H9 (cell line): ENCODE measurements around the gene CHID1. TPM values are rescaled to one million over a fixed set of nuclear protein-coding genes. Genes with fewer than 3 reads are reported as not detected.

ENCODE experiments used
- DNase-seq: peaks from one replicate; pipeline ENCODE4 v3.0.0-alpha.2; 2017
- H2AFZ ChIP-seq: one replicate; pipeline ENCODE4 v1.6.1; 2013; ENCODE audit warnings: mild to moderate bottlenecking, low read length, control low read depth, moderate library complexity
- H2AK5ac ChIP-seq: 2 replicates; pipeline ENCODE4 v1.6.1; 2013; ENCODE audit warnings: low read length, control low read depth, mixed read lengths; ENCODE audit not compliant: insufficient read length
- H2BK120ac ChIP-seq: one replicate; pipeline ENCODE4 v1.6.1; 2013; ENCODE audit warnings: low read depth, mild to moderate bottlenecking, low read length, control low read depth, inconsistent platforms; ENCODE audit not compliant: poor library complexity, severe bottlenecking
- H2BK12ac ChIP-seq: 2 replicates; pipeline ENCODE4 v1.6.1; 2013; ENCODE audit warnings: low read length, control low read depth, mixed read lengths, low read depth; ENCODE audit not compliant: insufficient read length
- H2BK15ac ChIP-seq: 2 replicates; pipeline ENCODE4 v1.6.1; 2013; ENCODE audit warnings: low read depth, low read length, control low read depth
- H2BK20ac ChIP-seq: one replicate; pipeline ENCODE4 v1.6.1; 2013; ENCODE audit warnings: low read depth, mild to moderate bottlenecking, low read length, control low read depth, inconsistent platforms; ENCODE audit not compliant: poor library complexity, severe bottlenecking
- H2BK5ac ChIP-seq: 2 replicates; pipeline ENCODE4 v1.6.1; 2013; ENCODE audit warnings: low read length, control low read depth, mixed read lengths; ENCODE audit not compliant: insufficient read length
- H3K14ac ChIP-seq: 2 replicates; pipeline ENCODE4 v1.6.1; 2013; ENCODE audit warnings: low read length, control low read depth; ENCODE audit not compliant: insufficient read depth
- H3K18ac ChIP-seq: 2 replicates; pipeline ENCODE4 v1.6.1; 2013; ENCODE audit warnings: low read depth, mild to moderate bottlenecking, mixed read lengths, low read length, control low read depth; ENCODE audit not compliant: insufficient read length
- H3K23ac ChIP-seq: 2 replicates; pipeline ENCODE4 v1.6.1; 2013; ENCODE audit warnings: low read length, control low read depth, mixed read lengths, low read depth; ENCODE audit not compliant: insufficient read length
- H3K23me2 ChIP-seq: 2 replicates; pipeline ENCODE4 v1.6.1; 2013; ENCODE audit warnings: low read depth, mild to moderate bottlenecking, mixed read lengths, low read length, control low read depth; ENCODE audit not compliant: insufficient read length, poor library complexity, severe bottlenecking
- H3K27ac ChIP-seq: 2 replicates; pipeline ENCODE4 v1.5.1; 2013; ENCODE audit warnings: low read length, control low read depth, mixed read lengths, low read depth; ENCODE audit not compliant: insufficient read length
- H3K27me3 ChIP-seq: 2 replicates; pipeline ENCODE4 v1.6.1; 2013; ENCODE audit warnings: low read length, control low read depth, inconsistent platforms; ENCODE audit not compliant: insufficient read depth
- H3K4ac ChIP-seq: 2 replicates; pipeline ENCODE4 v1.6.1; 2013; ENCODE audit warnings: low read depth, mild to moderate bottlenecking, control low read depth, inconsistent platforms, low read length, moderate library complexity
- H3K4me1 ChIP-seq: 2 replicates; pipeline ENCODE4 v1.6.1; 2013; ENCODE audit warnings: low read length, control low read depth, inconsistent platforms; ENCODE audit not compliant: insufficient read depth
- H3K4me2 ChIP-seq: 2 replicates; pipeline ENCODE4 v1.6.1; 2013; ENCODE audit warnings: low read length, control low read depth, mixed read lengths; ENCODE audit not compliant: insufficient read length, insufficient read depth
- H3K56ac ChIP-seq: 2 replicates; pipeline ENCODE4 v1.6.1; 2013; ENCODE audit warnings: low read depth, mild to moderate bottlenecking, mixed read lengths, low read length, control low read depth; ENCODE audit not compliant: insufficient read length
- H3K79me1 ChIP-seq: 2 replicates; pipeline ENCODE4 v1.6.1; 2013; ENCODE audit warnings: low read depth, mild to moderate bottlenecking, moderate library complexity, low read length, control low read depth, inconsistent platforms; ENCODE audit not compliant: insufficient read depth, poor library complexity, severe bottlenecking
- H3K79me2 ChIP-seq: 2 replicates; pipeline ENCODE4 v1.6.1; 2013; ENCODE audit warnings: low read length, control low read depth, inconsistent platforms; ENCODE audit not compliant: insufficient read depth
- H3K9ac ChIP-seq: 2 replicates; pipeline ENCODE4 v1.6.1; 2013; ENCODE audit warnings: low read length, control low read depth, mixed read lengths; ENCODE audit not compliant: insufficient read length; ENCODE audit errors: extremely low read depth
- H3K9me3 ChIP-seq: one replicate; pipeline ENCODE4 v1.6.1; 2013; ENCODE audit warnings: low read depth, low read length, inconsistent platforms; ENCODE audit not compliant: control insufficient read depth
- H3T11ph ChIP-seq: one replicate; pipeline ENCODE4 v1.6.1; 2013; ENCODE audit warnings: mild to moderate bottlenecking, low read length, control low read depth, inconsistent platforms
- H4K20me1 ChIP-seq: one replicate; pipeline ENCODE4 v1.6.1; 2013; ENCODE audit not compliant: control insufficient read depth, insufficient read length, insufficient read depth
- H4K5ac ChIP-seq: 2 replicates; pipeline ENCODE4 v1.6.1; 2013; ENCODE audit warnings: low read depth, mild to moderate bottlenecking, mixed read lengths, low read length, control low read depth; ENCODE audit not compliant: insufficient read length
- H4K8ac ChIP-seq: replicated peaks from 2 replicates; pipeline ENCODE4 v1.6.1; 2013; ENCODE audit warnings: low read length, control low read depth, mixed read lengths, low read depth; ENCODE audit not compliant: insufficient read length
- H4K91ac ChIP-seq: 2 replicates; pipeline ENCODE4 v1.6.1; 2013; ENCODE audit warnings: low read depth, mild to moderate bottlenecking, moderate library complexity, mixed read lengths, low read length, control low read depth; ENCODE audit not compliant: insufficient read length
- H3K27ac Mint-ChIP-seq, 3 experiments: 2 replicates in 2 of 3; 3 replicates in 1 of 3; pipeline ENCODE4 v1.8.0; 2020 to 2021; ENCODE audit warnings: mixed read lengths in 3 of 3, mild to moderate bottlenecking in 1 of 3, moderate library complexity in 1 of 3
- H3K27me3 Mint-ChIP-seq: 2 replicates; pipeline ENCODE4 v1.8.0; 2021; ENCODE audit warnings: low read depth, mild to moderate bottlenecking, moderate library complexity, mixed read lengths
- H3K36me3 Mint-ChIP-seq, 3 experiments: 2 replicates in 2 of 3; 3 replicates in 1 of 3; pipeline ENCODE4 v1.8.0; 2020 to 2021; ENCODE audit warnings: low read depth in 3 of 3, mixed read lengths in 3 of 3; ENCODE audit not compliant: insufficient read depth in 1 of 3
- H3K4me1 Mint-ChIP-seq, 2 experiments: 2 replicates each; pipeline ENCODE4 v1.8.0; 2020; ENCODE audit warnings: mixed read lengths in 2 of 2
- H3K4me3 Mint-ChIP-seq, 2 experiments: 2 replicates in 1 of 2; 3 replicates in 1 of 2; pipeline ENCODE4 v1.8.0; 2020 to 2021; ENCODE audit warnings: mild to moderate bottlenecking in 2 of 2, mixed read lengths in 2 of 2, moderate library complexity in 1 of 2
- H3K9me3 Mint-ChIP-seq, 2 experiments: 2 replicates in 1 of 2; 3 replicates in 1 of 2; pipeline ENCODE4 v1.8.0; 2020; ENCODE audit warnings: mild to moderate bottlenecking in 2 of 2, mixed read lengths in 2 of 2, moderate library complexity in 1 of 2
- CTCF ChIP-seq: fragments of 200-600 bp; sonication (generic); conservative IDR thresholded peaks from 3 replicates; pipeline ENCODE4 v1.8.0; 2021; ENCODE audit warnings: antibody characterized with exemption, mild to moderate bottlenecking
- WGBS: extraction: QIAGEN DNeasy Blood & Tissue Kit; methylation state at CpG from one replicate; pipeline ENCODE4 v1.1.7; 2013; ENCODE audit warnings: missing lambda C conversion rate, low lambda C conversion rate, mixed read lengths; ENCODE audit not compliant: insufficient read length; ENCODE audit errors: extremely low coverage; 5-methylcytosine and 5-hydroxymethylcytosine counted together
- total RNA-seq: library from RNA; stranded (reverse); gene quantifications from 2 replicates; pipeline ENCODE4 v1.2.1, GENCODE V29; 2021

CHID1 gene
- total RNA-seq, 1 experiment from 2014 or later = 89.4 TPM

GRCh38 chr11:886568-886967 is 24.0 kb downstream of the CHID1 start:
- H3K23me2 ChIP-seq = no peaks in the 10 kb centered on the region
- H3K4me1 ChIP-seq = no peaks in the 10 kb centered on the region
- H3T11ph ChIP-seq = no peak overlapping the region
- Mint-ChIP-seq H3K4me1 (peaks cover 4 to 7% of the 10 kb centered on the region in 2 experiments), H3K36me3 (peaks cover 21 to 50% (median 47%) of the 10 kb centered on the region in 3 experiments), H3K27me3 (no peaks in the 10 kb centered on the region), H3K4me3 (no peak overlapping the region), H3K9me3 (no peaks in the 10 kb centered on the region), H3K27ac (no peak overlapping the region)
- peaks cover 2% of the 10 kb centered on the region for H4K20me1 ChIP-seq
- H3K23ac ChIP-seq = no peak overlapping the region
- no peak overlapping the region for H3K4ac ChIP-seq
- H2BK15ac ChIP-seq = no peak overlapping the region
- no peak overlapping the region for H3K4me2 ChIP-seq
- no peak overlapping the region for H3K18ac ChIP-seq
- DNase-seq = no peak
- H3K9me3 ChIP-seq = no peaks in the 10 kb centered on the region
- no peak overlapping the region for H2BK5ac ChIP-seq
- no peaks in the 10 kb centered on the region for H3K79me1 ChIP-seq
- no peak overlapping the region for H4K91ac ChIP-seq
- H2BK120ac ChIP-seq = no peak overlapping the region
- H3K27ac ChIP-seq = no peak overlapping the region
- no peak overlapping the region for H2BK20ac ChIP-seq
- H3K14ac ChIP-seq = no peak overlapping the region
- H3K9ac ChIP-seq = no peak overlapping the region
- no peak overlapping the region for H4K8ac ChIP-seq
- H3K27me3 ChIP-seq = no peaks in the 10 kb centered on the region
- no peak overlapping the region for H2BK12ac ChIP-seq
- H3K79me2 ChIP-seq = no peaks in the 10 kb centered on the region
- no peak overlapping the region for H2AFZ ChIP-seq
- no peak overlapping the region for H3K56ac ChIP-seq
- H2AK5ac ChIP-seq = no peak overlapping the region
- no peak overlapping the region for H4K5ac ChIP-seq
- WGBS = no CpG with 5 or more reads among the region's 17 CpGs
- TF ChIP-seq CTCF = no peak
